Body of pancreas (tissue), 4 donors: Measurements from ENCODE around the gene SCGB1A1.
"Not testable (repeated sequence)": the region's sequence is repeated elsewhere in the genome, so short reads cannot be mapped to it uniquely, and the experiment has no call there.

Source experiments
- CTCF ChIP-seq, 7 experiments: fragments of 450-650 bp in 4 of 7; fragments of 200-600 bp in 3 of 7; sonication (generic) in 3 of 7; IDR thresholded peaks; one replicate each; pipeline ENCODE4 v1.5.1; 2016 to 2019; ENCODE audit warnings: antibody characterized with exemption in 7 of 7
- POLR2A ChIP-seq, 3 donors: fragments of 450-650 bp; IDR thresholded peaks; one replicate each; pipeline ENCODE4 v1.6.1; 2016; ENCODE audit warnings: antibody characterized with exemption in 3 of 3, mild to moderate bottlenecking in 2 of 3

GRCh38 chr11:62378459-62379063, 40.3 kb upstream of the SCGB1A1 start:
- TF ChIP-seq CTCF (IDR thresholded peaks at IDR 0.05) = peak in 6 of 7 experiments; percentile 27 to 67 (median 44)
- TF ChIP-seq POLR2A (IDR thresholded peaks at IDR 0.05) = not testable (repeated sequence)
